Right cardiac atrium (tissue), 5 donors: ENCODE results near the gene CFAP97D2. TPM values are rescaled to one million over a fixed set of nuclear protein-coding genes. Genes with fewer than 3 reads are reported as not detected.

Experiments used
- ATAC-seq, 2 donors: fragments of 200-7000 bp; cut with Tn5 transposase; one replicate each; pipeline versions ENCODE4 v1.8.0 to v1.9.1; 2020; ENCODE audit warnings: moderate library complexity in 2 of 2, mild to moderate bottlenecking in 1 of 2
- DNase-seq, 3 donors: peaks; one replicate each; pipeline ENCODE4 v3.0.0-alpha.2; 2020
- H3K27ac ChIP-seq: one replicate; pipeline ENCODE4 v1.5.1; 2013; ENCODE audit warnings: mild to moderate bottlenecking, low read length, control low read depth, moderate library complexity
- H3K27me3 ChIP-seq: one replicate; pipeline ENCODE4 v1.6.1; 2013; ENCODE audit not compliant: control insufficient read depth, insufficient read depth
- H3K4me1 ChIP-seq: one replicate; pipeline ENCODE4 v1.6.1; 2013; ENCODE audit warnings: low read length; ENCODE audit not compliant: control insufficient read depth, insufficient read depth
- H3K4me3 ChIP-seq: one replicate; pipeline ENCODE4 v1.5.1; 2013; ENCODE audit warnings: low read length, control low read depth
- H3K9me3 ChIP-seq: one replicate; pipeline ENCODE4 v1.6.1; 2013; ENCODE audit warnings: low read length; ENCODE audit not compliant: control insufficient read depth
- WGBS: extraction: QIAGEN DNeasy Blood & Tissue Kit; methylation state at CpG from one replicate; pipeline ENCODE4 v1.1.7; 2013; 5-methylcytosine and 5-hydroxymethylcytosine counted together
- intact Hi-C, 4 donors: fragments of 100-400 bp; cut with DNase I; formaldehyde crosslinking; loops; one replicate each; pipeline versions ENCODE4 v1.11.0 to v1.14.0; 2022 to 2023
- polyA plus RNA-seq: library from polyadenylated mRNA; stranded (reverse); fragments of 200-250 nt; gene quantifications from one replicate; pipeline ENCODE4 v1.2.3, GENCODE V29; 2013
- total RNA-seq, 4 donors: library from RNA; stranded (reverse); fragmentation: NEBNext Ultra II Directional; extraction: Animal tissue kit (Norgen Biotek cat#: 25700); gene quantifications; one replicate each; pipeline ENCODE4 v1.2.1, GENCODE V29; 2021
- donor health status: healthy with polysubstance abuse.
- donor health status: DM: no; HTN: yes; CAD: no.
- donor health status: DM: no; HTN: no; CAD: no.
- donor health status: DM: no; HTN: yes; CAD: no; lungs with severe emphysema.
- donor health status: DM: yes; HTN: yes; CAD: no.

Gene CFAP97D2
- total and polyA plus RNA-seq, 5 donors: not detected

DNA sequence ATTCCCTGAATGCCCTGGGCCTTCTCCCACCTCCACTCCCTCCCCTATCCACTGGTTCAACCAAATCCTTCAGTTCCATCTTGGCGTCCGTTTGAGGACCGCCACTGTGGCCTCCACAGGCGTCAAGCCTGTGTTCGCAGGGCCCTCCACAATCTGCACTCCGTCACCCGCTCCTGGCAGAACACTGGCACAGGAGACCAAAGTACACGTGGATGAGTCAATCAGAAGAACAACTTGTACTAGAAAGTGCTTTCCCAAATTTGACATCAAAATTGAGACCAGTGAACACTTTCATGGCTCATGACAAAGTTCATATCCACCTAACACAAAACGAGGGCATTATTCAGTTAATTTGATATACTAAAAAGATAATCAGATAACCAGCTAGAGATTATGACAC lies 49.1 kb downstream of the CFAP97D2 start:
- H3K4me1 ChIP-seq: no peaks in the 10 kb centered on the region
- 64% methylated on average over 9 of the region's 9 CpGs for WGBS
- DNase-seq: no peak
- no peak overlapping the region for H3K27ac ChIP-seq
- H3K9me3 ChIP-seq: no peaks in the 10 kb centered on the region
- no peaks in the 10 kb centered on the region for H3K27me3 ChIP-seq
- no peak for ATAC-seq
- intact Hi-C loops: loop anchor here in 2 of 4 donors (2.0 to 5.0 kb wide), 2 partner anchors 277 to 411 kb away; no protein-coding TSS in a partner anchor
- H3K4me3 ChIP-seq: no peak overlapping the region

GRCh38 chr13:114229506-114229905 lies 50.4 kb downstream of the CFAP97D2 start:
- H3K9me3 ChIP-seq: no peaks in the 10 kb centered on the region
- DNase-seq (no peak), ATAC-seq (no peak)
- H3K4me1 ChIP-seq: no peaks in the 10 kb centered on the region
- intact Hi-C loops: loop anchor here in 2 of 4 donors (2.0 to 5.0 kb wide), 2 partner anchors 279 to 412 kb away; no protein-coding TSS in a partner anchor
- H3K27me3 ChIP-seq: no peaks in the 10 kb centered on the region
- H3K4me3 ChIP-seq: no peak overlapping the region
- no peak overlapping the region for H3K27ac ChIP-seq
- 43% methylated on average over 4 of the region's 4 CpGs for WGBS

DNA sequence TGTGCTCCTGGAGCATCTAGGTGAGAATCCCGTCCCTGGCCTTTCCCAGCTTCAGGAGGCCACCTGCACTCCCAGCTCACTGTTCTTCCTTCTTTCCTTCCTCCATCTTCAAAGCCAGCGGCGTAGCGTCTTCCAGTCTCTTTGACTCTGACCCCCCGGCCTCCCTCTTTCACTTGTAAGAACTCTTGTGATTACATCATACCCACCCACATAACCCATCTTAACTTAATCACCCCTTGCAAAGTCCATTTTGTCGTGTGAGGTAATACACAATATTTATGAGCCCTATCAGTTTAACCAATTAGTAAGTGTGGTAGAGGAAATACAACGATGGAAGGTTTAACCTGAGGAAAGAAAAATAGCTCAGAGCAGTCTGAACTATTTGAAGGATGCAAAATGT lies 51.1 kb downstream of the CFAP97D2 start:
- Histone ChIP-seq H3K9me3 (no peaks in the 10 kb centered on the region), H3K27ac (no peak overlapping the region), H3K27me3 (no peaks in the 10 kb centered on the region), H3K4me3 (no peak overlapping the region), H3K4me1 (no peaks in the 10 kb centered on the region)
- DNase-seq (no peak), ATAC-seq (no peak)
- WGBS: 23% methylated on average over 7 of the region's 7 CpGs
- intact Hi-C loops: no loop called here

DNA sequence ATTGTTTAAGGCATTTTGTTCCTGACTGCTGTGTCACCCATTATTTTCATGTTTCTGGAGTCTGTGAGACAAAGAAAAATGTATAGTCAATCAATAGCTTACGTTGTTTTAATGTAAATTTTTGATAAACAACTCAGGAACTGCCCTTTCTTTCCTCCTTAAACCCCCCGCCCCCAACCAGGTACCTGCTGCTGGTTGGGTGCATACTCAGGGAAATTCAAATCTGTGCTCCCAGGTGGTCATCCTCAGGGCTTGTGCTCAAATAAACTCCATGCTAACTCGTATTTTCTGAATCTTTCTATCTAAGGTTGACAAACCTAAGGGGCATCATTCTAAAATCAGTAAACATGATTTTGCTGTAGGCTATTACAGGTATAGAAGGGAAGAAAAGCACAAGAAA lies 51.5 kb downstream of the CFAP97D2 start:
- intact Hi-C loops: no loop called here
- DNase-seq: no peak
- WGBS: 29% methylated on average over 3 of the region's 3 CpGs
- Histone ChIP-seq H3K27me3 (no peaks in the 10 kb centered on the region), H3K27ac (no peak overlapping the region), H3K4me1 (no peaks in the 10 kb centered on the region), H3K9me3 (no peaks in the 10 kb centered on the region), H3K4me3 (no peak overlapping the region)
- no peak for ATAC-seq

- H3K9me3 ChIP-seq: no peaks in the 10 kb centered on the region
These were observed 52.8 kb downstream of the CFAP97D2 start for GRCh38 chr13:114231886-114232285.

GRCh38 chr13:114234266-114234644 lies 55.2 kb downstream of the CFAP97D2 start:
- H3K9me3 ChIP-seq: no peaks in the 10 kb centered on the region
- H3K27ac ChIP-seq: peak overlapping the region; percentile 60
- intact Hi-C loops: no loop called here
- ATAC-seq (no peak), DNase-seq (no peak)
- 68% methylated on average over 4 of the region's 4 CpGs for WGBS
- H3K4me1 ChIP-seq: peaks cover 2% of the 10 kb centered on the region
- H3K27me3 ChIP-seq: no peaks in the 10 kb centered on the region
- peak overlapping the region; percentile 90 for H3K4me3 ChIP-seq

More at GRCh38 chr13:114231886-114232285, 52.8 kb downstream of the CFAP97D2 start:
- WGBS: 85% methylated on average over 8 of the region's 8 CpGs
- no peak overlapping the region for H3K4me3 ChIP-seq
- peaks cover 2% of the 10 kb centered on the region for H3K4me1 ChIP-seq
- intact Hi-C loops: no loop called here
- no peak for DNase-seq
- no peaks in the 10 kb centered on the region for H3K27me3 ChIP-seq
- no peak overlapping the region for H3K27ac ChIP-seq
- no peak for ATAC-seq

GRCh38 chr13:114234645-114235421 lies 55.8 kb downstream of the CFAP97D2 start, which contains the start of gene CDC16:
CDC16 (plus strand) TSS chr13:114234897; CDS start chr13:114235085, 188 bp downstream.
- intact Hi-C loops: no loop called here
- WGBS: under 1% methylated on average over 76 of the region's 76 CpGs
- ATAC-seq (peak; percentile 98 to 99), DNase-seq (peak; percentile 95 to 97 (median 96))
- H3K4me3 ChIP-seq: peak within 1 kb of the TSS; percentile 90
- peaks cover 2% of the 10 kb centered on the region for H3K4me1 ChIP-seq
- H3K27me3 ChIP-seq: no peaks in the 10 kb centered on the region
- peak within 1 kb of the TSS; percentile 63 for H3K27ac ChIP-seq
- no peaks in the 10 kb centered on the region for H3K9me3 ChIP-seq

GRCh38 chr13:114235697-114236096 lies 56.6 kb downstream of the CFAP97D2 start:
- no peaks in the 10 kb centered on the region for H3K27me3 ChIP-seq
- ATAC-seq (peak in 1 of 2 donors; percentile 7), DNase-seq (peak in 1 of 3 donors; percentile 48)
- intact Hi-C loops: no loop called here
- 9% methylated on average over 10 of the region's 10 CpGs for WGBS
- H3K4me3 ChIP-seq: peak overlapping the region; percentile 90
- peaks cover 2% of the 10 kb centered on the region for H3K4me1 ChIP-seq
- H3K9me3 ChIP-seq: no peaks in the 10 kb centered on the region
- H3K27ac ChIP-seq: peak overlapping the region; percentile 61

DNA sequence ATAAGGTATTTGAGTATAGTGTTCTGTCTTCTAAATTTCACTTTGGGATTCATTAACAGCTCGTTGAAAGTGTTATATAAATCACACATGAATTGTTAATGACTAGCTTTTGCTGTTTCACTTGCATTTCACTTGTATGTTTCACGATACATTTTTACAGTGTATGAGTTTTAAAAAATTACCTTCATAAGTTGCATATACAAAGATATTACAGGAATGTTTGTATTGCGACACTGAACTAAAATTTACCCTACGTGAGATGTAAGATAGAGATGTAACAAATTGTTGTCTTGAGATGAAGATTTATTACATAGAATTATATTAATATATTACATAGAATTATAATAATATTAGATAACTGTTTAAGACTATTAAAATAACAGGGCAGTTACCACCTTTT lies 57.2 kb downstream of the CFAP97D2 start:
- Histone ChIP-seq H3K4me3 (peak overlapping the region; percentile 90), H3K27ac (no peak overlapping the region), H3K9me3 (no peaks in the 10 kb centered on the region), H3K27me3 (no peaks in the 10 kb centered on the region), H3K4me1 (peaks cover 2% of the 10 kb centered on the region)
- DNase-seq (no peak), ATAC-seq (no peak)
- intact Hi-C loops: no loop called here
- 71% methylated on average over 4 of the region's 4 CpGs for WGBS

GRCh38 chr13:114237415-114238112 lies 58.5 kb downstream of the CFAP97D2 start:
- intact Hi-C loops: no loop called here
- 75% methylated on average over 7 of the region's 7 CpGs for WGBS
- no peaks in the 10 kb centered on the region for H3K27me3 ChIP-seq

DNA sequence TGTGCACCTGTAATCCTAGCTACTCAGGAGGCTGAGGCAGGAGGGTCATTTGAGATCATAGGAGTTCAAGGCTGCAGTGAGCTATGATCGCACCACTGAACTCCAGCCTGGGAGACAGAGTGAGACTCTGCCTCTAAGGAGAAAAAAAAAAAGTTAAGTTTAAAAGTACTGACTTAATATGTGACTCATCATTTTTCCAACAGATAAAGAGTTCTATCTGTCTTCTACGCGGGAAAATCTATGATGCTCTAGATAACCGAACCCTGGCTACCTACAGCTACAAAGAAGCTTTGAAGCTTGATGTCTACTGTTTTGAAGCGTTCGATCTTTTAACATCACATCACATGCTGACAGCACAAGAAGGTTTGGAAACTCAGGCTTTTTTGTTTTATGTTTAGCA lies 62.9 kb downstream of the CFAP97D2 start:
- intact Hi-C loops: no loop called here
- DNase-seq: no peak
- no peaks in the 10 kb centered on the region for H3K4me1 ChIP-seq
- no peak overlapping the region for H3K27ac ChIP-seq
- 92% methylated on average over 6 of the region's 6 CpGs for WGBS
- ATAC-seq: no peak
- no peaks in the 10 kb centered on the region for H3K27me3 ChIP-seq
- no peak overlapping the region for H3K4me3 ChIP-seq
- no peaks in the 10 kb centered on the region for H3K9me3 ChIP-seq

More at GRCh38 chr13:114237415-114238112, 58.5 kb downstream of the CFAP97D2 start:
- no peak overlapping the region for H3K27ac ChIP-seq
- H3K4me3 ChIP-seq: no peak overlapping the region
- H3K4me1 ChIP-seq: peaks cover 2% of the 10 kb centered on the region
- no peaks in the 10 kb centered on the region for H3K9me3 ChIP-seq
- ATAC-seq (no peak), DNase-seq (no peak)
